AG04449 (cell line): ENCODE results near the gene WDR88.
"Not testable (repeated sequence)": the region's sequence is repeated elsewhere in the genome, so short reads cannot be mapped to it uniquely, and the experiment has no call there.

ENCODE experiments used
- CTCF ChIA-PET: fragments of 350-600 bp; formaldehyde crosslinking; extraction: SDS; loops from one replicate; lab custom pipeline; 2021; ENCODE audit warnings: antibody characterized with exemption; lab: Yijun Ruan, JAX
- POLR2A ChIA-PET: fragments of 400-600, 350-600 bp; formaldehyde crosslinking; extraction: SDS; loops from one replicate; lab custom pipeline; 2020; ENCODE audit warnings: antibody characterized with exemption, inconsistent platforms; lab: Yijun Ruan, JAX
- DNase-seq: peaks from one replicate; pipeline ENCODE4 v3.0.0-alpha.2; 2010; ENCODE audit warnings: low read depth, low spot score
- H3K4me3 ChIP-seq: 2 replicates; pipeline ENCODE4 v1.5.1; 2011; ENCODE audit warnings: low read depth, mild to moderate bottlenecking, control low read depth, low read length
- CTCF ChIP-seq: IDR thresholded peaks from one replicate; pipeline ENCODE4 v1.5.1; 2011; ENCODE audit warnings: mild to moderate bottlenecking, moderate library complexity, low read length, control low read depth, inconsistent platforms; ENCODE audit not compliant: insufficient read depth; ENCODE audit errors: missing control alignments

The WDR88 gene

DNA sequence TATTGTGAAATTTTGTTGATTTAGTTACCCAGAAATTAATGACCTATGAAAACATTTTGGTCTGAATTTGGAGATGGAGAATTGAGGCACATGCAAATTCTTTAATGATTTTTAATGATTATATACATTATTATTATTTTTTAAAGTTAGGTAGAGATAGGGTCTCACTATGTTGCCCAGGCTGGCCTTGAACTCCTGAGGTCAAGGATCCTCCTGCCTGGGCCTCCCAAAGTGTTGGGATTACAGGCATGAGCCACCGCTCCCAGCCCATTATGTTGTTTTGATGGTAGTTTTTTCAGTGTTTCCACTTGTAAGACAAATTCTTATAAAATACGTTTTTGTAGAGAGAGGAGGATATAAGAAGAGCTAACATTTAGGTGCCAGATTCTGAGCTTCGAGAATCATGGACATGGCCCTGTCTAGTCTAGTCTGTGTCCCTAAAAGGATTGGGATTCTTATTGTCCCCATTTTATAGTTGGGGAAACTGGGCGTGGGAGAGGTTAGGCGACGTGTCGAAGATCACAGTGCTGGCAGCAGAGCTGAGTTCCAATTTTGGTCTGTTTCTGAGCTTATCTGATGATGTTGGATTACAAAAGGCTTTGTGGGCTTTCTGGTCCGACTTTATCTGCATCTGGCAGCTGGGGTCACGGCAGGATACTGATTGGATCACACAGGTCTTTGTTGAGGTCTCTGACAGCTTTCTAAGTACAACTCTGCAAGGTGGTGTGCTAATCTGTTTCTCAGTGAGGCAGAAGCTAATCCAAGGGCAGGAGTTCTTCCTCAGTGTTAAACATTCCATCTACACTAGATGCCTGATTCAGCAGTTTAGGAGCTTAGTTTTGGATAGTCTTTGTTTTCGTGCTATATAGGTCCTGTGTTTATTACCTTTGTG, 7.5 kb upstream of the WDR88 start:
- DNase-seq, result no peak
- POLR2A ChIA-PET, result no interaction called here

DNA sequence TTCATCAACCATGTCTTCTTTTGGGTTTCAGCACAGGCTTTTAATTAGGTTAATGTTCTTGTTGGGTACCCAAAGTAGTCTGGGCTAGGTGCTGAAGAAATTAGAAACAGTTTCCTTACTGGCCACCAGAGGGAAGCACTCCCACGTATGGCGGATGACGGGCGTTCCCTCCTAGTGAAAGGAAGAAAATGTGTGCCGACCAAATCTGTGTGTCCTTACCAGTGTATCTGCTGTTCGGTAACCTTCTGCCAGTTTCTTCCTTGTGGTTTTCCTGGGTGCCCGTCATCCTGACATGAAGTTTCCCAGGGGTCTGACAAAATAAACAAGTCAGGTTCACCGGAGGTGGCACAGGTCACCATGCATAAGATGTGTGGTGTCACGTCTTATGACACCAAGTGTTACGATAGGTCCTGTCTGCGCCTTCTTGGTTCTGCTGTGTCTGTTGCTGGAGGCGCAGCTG, 6.0 kb upstream of the WDR88 start:
- H3K4me3 ChIP-seq, result no peak overlapping the region
- POLR2A ChIA-PET, result interaction anchor here (0.7 kb wide), 1 partner anchor 13 kb away, joined by 3 read pairs; no protein-coding TSS in a partner anchor
- TF ChIP-seq CTCF, result peak; percentile 82
- DNase-seq, result no peak
- CTCF ChIA-PET, result interaction anchor here (0.6 to 6.8 kb wide), 30 partner anchors 9 to 996 kb away, joined by 3 to 99 read pairs (median 4); partner anchors contain the start of genes CEP89 and FAAP24

More for the DNA sequence above, 7.5 kb upstream of the WDR88 start:
- no peak for TF ChIP-seq CTCF
- no peak overlapping the region for H3K4me3 ChIP-seq
- CTCF ChIA-PET, result interaction anchor here (0.7 to 6.8 kb wide), 24 partner anchors 9 to 528 kb away, joined by 3 to 99 read pairs (median 6); partner anchors contain the start of genes CEP89 and FAAP24

- ChIA-PET POLR2A (interaction anchor here (0.6 kb wide), 1 partner anchor 45 kb away, joined by 3 read pairs; no protein-coding TSS in a partner anchor), CTCF (interaction anchor here (0.9 to 6.8 kb wide), 11 partner anchors 8 to 643 kb away, joined by 3 to 99 read pairs (median 7); partner anchors contain the start of genes CEP89 and FAAP24)
- not testable (repeated sequence) for DNase-seq
Measured at GRCh38 chr19:33126712-33127111, 5.2 kb upstream of the WDR88 start.

DNA sequence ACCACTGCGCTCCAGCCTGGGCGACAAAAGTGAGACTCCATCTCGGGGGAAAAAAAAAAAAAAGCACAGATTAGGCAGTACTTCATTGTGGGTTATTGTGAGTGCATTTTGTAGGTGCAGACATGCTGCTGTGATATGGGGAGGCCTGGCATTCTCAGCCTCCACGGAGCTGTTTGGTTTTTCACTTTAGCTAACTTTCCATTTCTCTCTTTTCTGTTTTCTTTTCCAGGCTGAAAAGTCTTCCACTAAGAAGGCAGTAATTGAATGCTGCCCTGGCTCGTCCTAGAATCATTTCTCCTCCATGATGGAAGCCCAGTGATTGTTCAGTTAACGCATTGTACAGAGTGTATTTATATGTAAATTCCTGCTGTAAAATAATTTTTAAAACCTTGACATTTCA, 2.0 kb upstream of the WDR88 start:
- POLR2A ChIA-PET, result no interaction called here

More at GRCh38 chr19:33126712-33127111, 5.2 kb upstream of the WDR88 start:
- not testable (repeated sequence) for H3K4me3 ChIP-seq

DNA sequence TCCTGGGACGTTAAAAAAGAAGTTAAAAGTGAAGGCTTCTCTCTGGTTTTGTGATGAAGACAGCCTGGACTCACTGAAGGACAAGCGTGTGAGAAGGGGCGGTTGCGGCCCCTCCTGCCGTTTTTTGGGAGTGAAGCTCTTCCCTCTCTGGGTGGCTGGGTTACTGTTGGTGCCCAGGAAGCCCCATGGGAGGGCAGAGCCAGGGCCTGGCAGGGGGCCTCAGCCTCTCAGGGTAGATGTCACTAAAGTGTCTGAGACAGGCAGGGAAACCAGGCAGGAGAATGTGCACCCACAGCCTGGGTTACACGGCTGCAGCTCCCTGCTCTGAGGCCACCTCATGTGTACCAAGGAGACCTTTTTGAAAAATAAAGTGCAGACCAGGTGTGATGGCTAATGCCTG, 1.5 kb upstream of the WDR88 start:
- no peak for TF ChIP-seq CTCF
- H3K4me3 ChIP-seq, result no peak overlapping the region
- ChIA-PET CTCF (interaction anchor here (0.6 to 2.3 kb wide), 4 partner anchors 42 to 54 kb away, joined by 3 to 7 read pairs (median 4); no protein-coding TSS in a partner anchor), POLR2A (no interaction called here)
- DNase-seq, result no peak

More for the DNA sequence above, 2.0 kb upstream of the WDR88 start:
- no peak overlapping the region for H3K4me3 ChIP-seq
- TF ChIP-seq CTCF, result no peak
- CTCF ChIA-PET, result interaction anchor here (0.6 to 2.3 kb wide), 2 partner anchors 46 to 55 kb away, joined by 3 to 7 read pairs; no protein-coding TSS in a partner anchor
- DNase-seq, result no peak

GRCh38 chr19:33132425-33132824, 511 bp downstream of the WDR88 start:
- ChIA-PET CTCF (interaction anchor here (2.1 to 2.4 kb wide), 2 partner anchors 10 to 52 kb away, joined by 6 to 8 read pairs; no protein-coding TSS in a partner anchor), POLR2A (no interaction called here)
- DNase-seq, result no peak
- H3K4me3 ChIP-seq, result no peak overlapping the region
- peak; percentile 22 for TF ChIP-seq CTCF
